ENCODE measurements around the gene KSR1. TPM values are rescaled to one million over a fixed set of nuclear protein-coding genes. Genes with fewer than 3 reads are reported as not detected.

The KSR1 gene
- polyA plus RNA-seq, 1 donor from 2014 or later, result 9.2 TPM

GRCh38 chr17:27492470-27492869 lies 36.2 kb downstream of the KSR1 start (continued):
- no peak for TF ChIP-seq REST (IDR thresholded peaks at IDR 0.05; ENCODE audit: borderline replicate concordance)

GRCh38 chr17:27493088-27493487 lies 36.8 kb downstream of the KSR1 start:
- H3K9me3 ChIP-seq (ENCODE audit: low read length), result no peaks in the 10 kb centered on the region
- no peaks in the 10 kb centered on the region for H3F3A ChIP-seq (ENCODE audit: insufficient read depth, low read length, poor library complexity, severe bottlenecking)
- H3K79me2 ChIP-seq (replicated peaks; ENCODE audit: insufficient read depth, low read length), result no peaks in the 10 kb centered on the region
- no peak for TF ChIP-seq EZH2 (IDR thresholded peaks at IDR 0.05; ENCODE audit: borderline replicate concordance, insufficient read depth, low read length, poor library complexity, severe bottlenecking)
- TF ChIP-seq REST (IDR thresholded peaks at IDR 0.05; ENCODE audit: borderline replicate concordance), result no peak
- TF ChIP-seq MXI1 (conservative IDR thresholded peaks at IDR 0.05; ENCODE audit: poor library complexity, severe bottlenecking), result no peak
- no peak for TF ChIP-seq EP300 (conservative IDR thresholded peaks at IDR 0.05; ENCODE audit: poor library complexity, severe bottlenecking)
- no peak for TF ChIP-seq TAF1 (IDR thresholded peaks at IDR 0.05; ENCODE audit: low read depth)
- TF ChIP-seq SMC3 (conservative IDR thresholded peaks at IDR 0.05; ENCODE audit: poor library complexity), result no peak
- TF ChIP-seq CTCF (IDR thresholded peaks at IDR 0.05; ENCODE audit: poor library complexity, severe bottlenecking), result no peak
- H3K27me3 ChIP-seq (ENCODE audit: insufficient read depth, low read depth, low read length), result no peaks in the 10 kb centered on the region
- no peaks in the 10 kb centered on the region for H4K20me1 ChIP-seq (ENCODE audit: insufficient read depth)
- no peak overlapping the region for H3K4me2 ChIP-seq (ENCODE audit: low read length)
- no peak overlapping the region for H3K27ac ChIP-seq (ENCODE audit: low read length)
- no peak overlapping the region for H3K9ac ChIP-seq (ENCODE audit: low read length)
- H2AFZ ChIP-seq (ENCODE audit: low read depth, low read length), result no peak overlapping the region
- H3K36me3 ChIP-seq (ENCODE audit: insufficient read depth, low read length), result no peaks in the 10 kb centered on the region
- no peaks in the 10 kb centered on the region for H3K9me2 ChIP-seq (ENCODE audit: insufficient read depth, low read length)
- H3K4me3 ChIP-seq (ENCODE audit: low read length), result no peak overlapping the region
